ENCODE results near the gene EVX1. TPM values are rescaled to one million over a fixed set of nuclear protein-coding genes. Genes with fewer than 3 reads are reported as not detected.

EVX1 gene
- total RNA-seq, 6 experiments from 2014 or later: not detected

- peaks cover 41% of the 10 kb centered on the region for H3K36me3 Mint-ChIP-seq (ENCODE audit: low read depth)
- no peak for DNase-seq
- H3K4me1 Mint-ChIP-seq (ENCODE audit: low read depth): peaks cover 51% of the 10 kb centered on the region
- peak overlapping the region; percentile 93 for H3K4me3 Mint-ChIP-seq
- no peaks in the 10 kb centered on the region for H3K9me3 Mint-ChIP-seq
- peaks cover 1% of the 10 kb centered on the region; the same call in 1 of the 2 replicates for H3K27me3 Mint-ChIP-seq (ENCODE audit: insufficient read depth)
- no peak for TF ChIP-seq CTCF (IDR thresholded peaks at IDR 0.05)
- peak overlapping the region; percentile 84 for H3K27ac Mint-ChIP-seq
These were observed 45.2 kb upstream of the EVX1 start for GRCh38 chr7:27197137-27198042.

GRCh38 chr7:27198138-27198841 lies 44.3 kb upstream of the EVX1 start:
- peaks cover 49% of the 10 kb centered on the region for H3K4me1 Mint-ChIP-seq (ENCODE audit: low read depth)
- peaks cover 1% of the 10 kb centered on the region; the same call in 1 of the 2 replicates for H3K27me3 Mint-ChIP-seq (ENCODE audit: insufficient read depth)
- H3K27ac Mint-ChIP-seq: peak overlapping the region; percentile 84
- peak overlapping the region; percentile 93 for H3K4me3 Mint-ChIP-seq
- no peak for TF ChIP-seq CTCF (IDR thresholded peaks at IDR 0.05)
- peaks cover 41% of the 10 kb centered on the region for H3K36me3 Mint-ChIP-seq (ENCODE audit: low read depth)
- no peaks in the 10 kb centered on the region for H3K9me3 Mint-ChIP-seq
- DNase-seq: no peak

GRCh38 chr7:27198871-27199801 lies 43.5 kb upstream of the EVX1 start:
- Mint-ChIP-seq H3K4me3 (peak overlapping the region; percentile 93), H3K27ac (peak overlapping the region; percentile 84), H3K27me3 (ENCODE audit: insufficient read depth) (peaks cover 1% of the 10 kb centered on the region), H3K9me3 (no peaks in the 10 kb centered on the region), H3K4me1 (ENCODE audit: low read depth) (peaks cover 40% of the 10 kb centered on the region), H3K36me3 (ENCODE audit: low read depth) (peaks cover 33% of the 10 kb centered on the region)
- no peak for TF ChIP-seq CTCF (IDR thresholded peaks at IDR 0.05)
- DNase-seq: no peak

GRCh38 chr7:27199849-27200760 lies 42.5 kb upstream of the EVX1 start, which contains the start of gene HOXA13:
HOXA13 (minus strand) TSS chr7:27200091; CDS start chr7:27200077, 14 bp downstream.
- no peak for DNase-seq
- Mint-ChIP-seq H3K4me3 (peak within 1 kb of the TSS; percentile 93), H3K36me3 (ENCODE audit: low read depth) (peaks cover 24% of the 10 kb centered on the region), H3K4me1 (ENCODE audit: low read depth) (peaks cover 31% of the 10 kb centered on the region), H3K27ac (peak within 1 kb of the TSS; percentile 84), H3K9me3 (no peaks in the 10 kb centered on the region), H3K27me3 (ENCODE audit: insufficient read depth) (peaks cover 1% of the 10 kb centered on the region)
- no peak for TF ChIP-seq CTCF (IDR thresholded peaks at IDR 0.05)
